Lung (tissue), 12 donors: ENCODE data around the gene CNIH3. TPM values are rescaled to one million over a fixed set of nuclear protein-coding genes. Genes with fewer than 3 reads are reported as not detected.

ENCODE experiments used
- ATAC-seq: fragments of 200-7000 bp; cut with Tn5 transposase; one replicate; pipeline ENCODE4 v1.9.1; 2020; ENCODE audit warnings: moderate number of reproducible peaks; ENCODE audit not compliant: insufficient read depth, low FRiP score
- DNase-seq, 3 donors: peaks; one replicate each; pipeline ENCODE4 v3.0.0-alpha.2; 2013 to 2017
- H3K27ac ChIP-seq, 2 donors: one replicate each; pipeline ENCODE4 v1.5.1; 2013; ENCODE audit warnings: mild to moderate bottlenecking in 2 of 2, moderate library complexity in 2 of 2, control low read depth in 1 of 2, inconsistent platforms in 1 of 2, low read depth in 1 of 2, low read length in 1 of 2
- H3K27me3 ChIP-seq, 3 donors: one replicate each; pipeline ENCODE4 v1.5.1; 2013; ENCODE audit warnings: low read length in 2 of 3; ENCODE audit not compliant: control insufficient read depth in 3 of 3, insufficient read depth in 3 of 3
- H3K36me3 ChIP-seq, 4 donors: one replicate each; pipeline ENCODE4 v1.5.1; 2013; ENCODE audit warnings: low read length in 4 of 4, mild to moderate bottlenecking in 1 of 4, moderate library complexity in 1 of 4; ENCODE audit not compliant: control insufficient read depth in 4 of 4, insufficient read depth in 4 of 4
- H3K4me1 ChIP-seq, 5 donors: one replicate each; pipeline ENCODE4 v1.5.1; 2013; ENCODE audit warnings: low read length in 5 of 5, mild to moderate bottlenecking in 2 of 5, moderate library complexity in 1 of 5; ENCODE audit not compliant: control insufficient read depth in 5 of 5, insufficient read depth in 5 of 5
- H3K4me3 ChIP-seq: one replicate; pipeline ENCODE4 v1.5.1; 2013; ENCODE audit warnings: mild to moderate bottlenecking, control low read depth, moderate library complexity
- H3K9ac ChIP-seq, 2 donors: one replicate each; pipeline ENCODE4 v1.5.1; 2013; ENCODE audit warnings: low read length in 2 of 2, control low read depth in 1 of 2; ENCODE audit not compliant: insufficient read depth in 1 of 2
- H3K9me3 ChIP-seq, 4 donors: one replicate each; pipeline ENCODE4 v1.5.1; 2013; ENCODE audit warnings: low read length in 3 of 4, mild to moderate bottlenecking in 1 of 4, moderate library complexity in 1 of 4; ENCODE audit not compliant: control insufficient read depth in 4 of 4, insufficient read depth in 3 of 4
- CTCF ChIP-seq: IDR thresholded peaks from 2 replicates; pipeline ENCODE4 v1.5.1; 2012; ENCODE audit warnings: mild to moderate bottlenecking; ENCODE audit errors: control extremely low read depth, extremely low read depth
- WGBS, 2 donors: extraction: QIAGEN DNeasy Blood & Tissue Kit; methylation state at CpG; one replicate each; pipeline ENCODE4 v1.1.7; 2013; 5-methylcytosine and 5-hydroxymethylcytosine counted together
- polyA plus RNA-seq, 2 donors: library from polyadenylated mRNA; stranded (reverse); fragments of 200-250 nt; gene quantifications; one replicate each; pipeline ENCODE4 v1.2.1, GENCODE V29; 2013
- total RNA-seq, 2 donors: library from RNA; depleted of rRNA in 1 of 2; stranded (reverse); fragments of >200 nt in 1 of 2; gene quantifications; one replicate each; pipeline ENCODE4 v1.2.1, GENCODE V29; 2014 to 2021
- donor health status: control.
- donor health status: control.
- donor health status: Bipolar disorder and iron deficiency.
- donor health status: healthy.
- donor health status: DM: yes; HTN: yes; CAD: no.

CNIH3 gene
- total and polyA plus RNA-seq, 4 donors: 0.70 to 5.2 (median 2.9) TPM

DNA sequence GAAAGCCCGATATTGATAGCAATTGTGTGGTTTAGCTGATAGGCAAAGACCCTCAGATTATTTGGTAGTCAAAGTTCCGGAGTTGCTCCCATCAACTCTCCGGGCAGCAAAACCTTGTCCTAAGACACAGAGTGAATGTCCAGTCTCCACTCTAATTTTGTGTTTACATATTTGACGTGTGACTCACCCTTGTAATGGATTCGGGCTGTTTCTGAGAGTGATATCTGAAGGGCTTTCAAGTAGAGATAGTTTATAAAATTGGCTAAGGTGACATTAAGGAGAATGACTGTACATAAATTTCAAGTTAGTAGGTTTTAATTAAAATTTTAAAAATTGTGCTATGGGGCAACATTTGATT, 154.2 kb downstream of the CNIH3 start:
- no peak overlapping the region for H3K27ac ChIP-seq
- 43 to 67% methylated on average over 5 of the region's 5 CpGs for WGBS, 2 donors
- H3K4me1 ChIP-seq: no peaks in the 10 kb centered on the region
- DNase-seq (peak in 1 of 3 donors; percentile 16), ATAC-seq (peak; percentile 74)
- no peaks in the 10 kb centered on the region for H3K36me3 ChIP-seq
- peaks cover 0 to 5% (median 0%) of the 10 kb centered on the region in 4 donors for H3K9me3 ChIP-seq
- no peak for TF ChIP-seq CTCF
- no peak overlapping the region for H3K4me3 ChIP-seq
- H3K9ac ChIP-seq: no peak overlapping the region
- H3K27me3 ChIP-seq: peaks cover 0 to 2% (median 0%) of the 10 kb centered on the region in 3 donors

DNA sequence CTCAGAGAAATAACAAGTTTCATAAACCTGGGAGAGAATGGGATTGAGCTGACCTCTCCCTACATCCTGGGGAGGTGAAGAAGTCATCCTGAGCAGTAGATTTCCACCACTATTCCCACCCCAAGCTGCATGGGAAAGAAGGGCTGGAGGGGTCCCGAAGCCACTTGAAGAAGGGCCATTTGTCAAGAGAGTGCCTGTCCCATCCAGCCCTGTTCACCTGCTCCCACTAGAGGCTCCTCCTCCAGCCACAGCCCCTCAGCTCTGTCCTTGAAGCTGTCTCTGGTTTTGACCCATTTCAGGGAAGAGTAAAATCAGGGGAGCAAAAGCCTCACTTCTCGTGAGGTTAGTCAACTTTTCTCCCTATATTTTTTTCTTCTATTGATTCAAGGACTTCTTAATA, 157.5 kb downstream of the CNIH3 start:
- no peak overlapping the region for H3K4me3 ChIP-seq
- 92 to 97% methylated on average over 2 of the region's 2 CpGs for WGBS, 2 donors
- H3K4me1 ChIP-seq: no peaks in the 10 kb centered on the region
- no peaks in the 10 kb centered on the region for H3K36me3 ChIP-seq
- no peak overlapping the region for H3K27ac ChIP-seq
- ATAC-seq (no peak), DNase-seq (no peak)
- no peak for TF ChIP-seq CTCF
- H3K27me3 ChIP-seq: peaks cover 0 to 2% (median 0%) of the 10 kb centered on the region in 3 donors
- H3K9me3 ChIP-seq: peaks cover 0 to 5% (median 0%) of the 10 kb centered on the region in 4 donors
- no peak overlapping the region for H3K9ac ChIP-seq

- Histone ChIP-seq H3K27ac (no peak overlapping the region), H3K27me3 (peaks cover 0 to 2% (median 0%) of the 10 kb centered on the region in 3 donors), H3K9me3 (peaks cover 0 to 3% (median 0%) of the 10 kb centered on the region in 4 donors), H3K4me1 (no peaks in the 10 kb centered on the region), H3K36me3 (no peaks in the 10 kb centered on the region), H3K4me3 (no peak overlapping the region), H3K9ac (no peak overlapping the region)
- DNase-seq (no peak), ATAC-seq (no peak)
- 95 to 96% methylated on average over 2 of the region's 2 CpGs for WGBS, 2 donors
- no peak for TF ChIP-seq CTCF
Measured at GRCh38 chr1:224774378-224774777, 158.3 kb downstream of the CNIH3 start.

DNA sequence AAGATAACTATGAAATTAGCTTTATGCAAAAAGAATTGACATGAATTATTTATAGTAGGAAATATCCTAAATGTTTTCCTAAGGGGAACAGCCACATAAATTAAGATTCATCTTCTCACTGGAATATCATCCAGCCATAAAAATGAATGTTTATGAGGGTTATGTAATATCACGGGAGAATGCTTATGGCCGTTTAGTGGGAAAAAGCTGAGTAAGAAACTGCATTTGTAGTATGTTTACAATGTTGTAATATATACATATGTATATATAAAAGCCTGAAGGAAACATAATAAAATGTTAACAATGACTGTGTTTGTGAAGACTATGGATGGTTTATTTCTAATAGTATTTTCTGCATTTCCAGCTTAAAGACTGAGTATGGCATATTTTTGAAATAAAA, 161.1 kb downstream of the CNIH3 start:
- no peak overlapping the region for H3K27ac ChIP-seq
- DNase-seq (no peak), ATAC-seq (no peak)
- no peaks in the 10 kb centered on the region for H3K27me3 ChIP-seq
- no peaks in the 10 kb centered on the region for H3K36me3 ChIP-seq
- H3K9me3 ChIP-seq: peaks cover 0 to 3% (median 0%) of the 10 kb centered on the region in 4 donors
- no peaks in the 10 kb centered on the region for H3K4me1 ChIP-seq
- 71 to 73% methylated on average over 2 of the region's 2 CpGs for WGBS, 2 donors
- H3K4me3 ChIP-seq: no peak overlapping the region
- no peak for TF ChIP-seq CTCF
- no peak overlapping the region for H3K9ac ChIP-seq
